GM21381 (cell line): Measurements from ENCODE around the gene AP1B1.
"Not testable (repeated sequence)": the region's sequence is repeated elsewhere in the genome, so short reads cannot be mapped to it uniquely, and the experiment has no call there.

Source experiments
- ATAC-seq: cut with Tn5 transposase; IDR thresholded peaks from one replicate; pipeline ENCODE4 v1.9.1; 2021; ENCODE audit warnings: mild to moderate bottlenecking, moderate library complexity; ENCODE audit not compliant: unreplicated experiment

AP1B1 gene

GRCh38 chr22:29387921-29388758 is at the start of gene AP1B1:
TSS of gene AP1B1 (minus strand) at chr22:29388570. CDS start at chr22:29367243, 21,327 bp downstream.
- peak; percentile 88 for ATAC-seq

- no peak for ATAC-seq
These were observed 47.1 kb upstream of the AP1B1 start for GRCh38 chr22:29435236-29436136.

GRCh38 chr22:29434288-29434687 is 45.9 kb upstream of the AP1B1 start:
- ATAC-seq: no peak

- no peak for ATAC-seq
These were observed 45.5 kb upstream of the AP1B1 start for GRCh38 chr22:29433856-29434255.

GRCh38 chr22:29431986-29432385 is 43.6 kb upstream of the AP1B1 start:
- ATAC-seq: no peak

- no peak for ATAC-seq
These were observed 38.9 kb upstream of the AP1B1 start for GRCh38 chr22:29427176-29427760.

- ATAC-seq: no peak
These were observed 38.1 kb upstream of the AP1B1 start for GRCh38 chr22:29426476-29426875.

- ATAC-seq: not testable (repeated sequence)
These were observed 30.3 kb upstream of the AP1B1 start for GRCh38 chr22:29418704-29419103.

- peak; percentile 43 for ATAC-seq
These were observed 26.7 kb upstream of the AP1B1 start for GRCh38 chr22:29414951-29415591.

- not testable (repeated sequence) for ATAC-seq
These were observed 24.4 kb upstream of the AP1B1 start for GRCh38 chr22:29412772-29413171.

- peak; percentile 52 for ATAC-seq
These were observed 23.3 kb upstream of the AP1B1 start for GRCh38 chr22:29411569-29412211.

- no peak for ATAC-seq
These were observed 20.6 kb upstream of the AP1B1 start for GRCh38 chr22:29408940-29409339.

- not testable (repeated sequence) for ATAC-seq
These were observed 13.2 kb upstream of the AP1B1 start for GRCh38 chr22:29401538-29401937.

GRCh38 chr22:29400576-29400975 is 12.2 kb upstream of the AP1B1 start:
- no peak for ATAC-seq

GRCh38 chr22:29397791-29398190 is 9.4 kb upstream of the AP1B1 start:
- no peak for ATAC-seq

GRCh38 chr22:29396126-29396525 is 7.8 kb upstream of the AP1B1 start:
- no peak for ATAC-seq

- ATAC-seq: no peak
These were observed 6.7 kb upstream of the AP1B1 start for GRCh38 chr22:29394931-29395581.

- ATAC-seq: no peak
These were observed 4.7 kb upstream of the AP1B1 start for GRCh38 chr22:29393019-29393608.

- no peak for ATAC-seq
These were observed 3.2 kb upstream of the AP1B1 start for GRCh38 chr22:29391546-29391945.
